T-cell (primary cell): ENCODE results near the gene JCAD. TPM values are rescaled to one million over a fixed set of nuclear protein-coding genes. Genes with fewer than 3 reads are reported as not detected.

Experiments used
- ATAC-seq, 4 experiments: fragments of 200-7000 bp in 3 of 4; fragments of 150-1000 bp in 1 of 4; cut with Tn5 transposase; replicated peaks in 1 of 4; 1 replicate in 3 of 4; 2 replicates in 1 of 4; pipeline ENCODE4 v1.10.0; 2021; ENCODE audit warnings: moderate library complexity in 3 of 4, mild to moderate bottlenecking in 2 of 4, moderate number of reproducible peaks in 1 of 4
- CTCF ChIA-PET, 2 donors: fragments of 300-600 bp; sonication (Branson Sonifier 250); formaldehyde crosslinking; loops; one replicate each; lab custom pipeline; 2022; ENCODE audit warnings: antibody characterized with exemption in 2 of 2; lab: Charles Lee
- POLR2A ChIA-PET, 2 donors: fragments of 300-600 bp; sonication (Branson Sonifier 250); formaldehyde crosslinking; loops; one replicate each; lab custom pipeline; 2022; ENCODE audit warnings: antibody characterized with exemption in 2 of 2; lab: Charles Lee
- DNase-seq, 35 experiments: peaks; one replicate each; pipeline versions ENCODE4 v3.0.0 to v3.0.0-alpha.2; 2013 to 2023
- H3K27ac ChIP-seq: one replicate; pipeline ENCODE4 v1.5.1; 2013; ENCODE audit warnings: low read length
- H3K27me3 ChIP-seq, 2 experiments: replicated peaks in 1 of 2; 1 replicate in 1 of 2; 2 replicates in 1 of 2; pipeline versions ENCODE4 v1.6.1 to v1.7.0; 2013; ENCODE audit warnings: low read length in 1 of 2, mixed read lengths in 1 of 2; ENCODE audit not compliant: control insufficient read depth in 2 of 2, insufficient read depth in 2 of 2; ENCODE audit errors: extremely low read depth in 1 of 2
- H3K36me3 ChIP-seq, 2 donors: 1 replicate in 1 of 2; 2 replicates in 1 of 2; pipeline versions ENCODE4 v1.6.1 to v1.7.0; 2013; ENCODE audit warnings: low read length in 1 of 2; ENCODE audit not compliant: control insufficient read depth in 2 of 2, insufficient read depth in 1 of 2; ENCODE audit errors: extremely low read depth in 1 of 2
- H3K4me1 ChIP-seq, 2 experiments: 1 replicate in 1 of 2; 2 replicates in 1 of 2; pipeline versions ENCODE4 v1.6.1 to v1.7.0; 2013; ENCODE audit warnings: low read length in 2 of 2, mixed read lengths in 1 of 2; ENCODE audit not compliant: insufficient read depth in 2 of 2, control insufficient read depth in 1 of 2; ENCODE audit errors: extremely low read depth in 1 of 2
- H3K4me3 ChIP-seq, 2 donors: 1 replicate in 1 of 2; 2 replicates in 1 of 2; pipeline versions ENCODE4 v1.5.1 to v1.7.0; 2013; ENCODE audit warnings: mild to moderate bottlenecking in 2 of 2, low read length in 1 of 2, moderate library complexity in 1 of 2; ENCODE audit not compliant: control insufficient read depth in 1 of 2; ENCODE audit errors: extremely low read depth in 1 of 2
- H3K9me3 ChIP-seq: 2 replicates; pipeline ENCODE4 v1.7.0; 2013
- H3K27ac Mint-ChIP-seq, 2 donors: one replicate each; pipeline ENCODE4 v1.8.0; 2020 to 2021; ENCODE audit warnings: mild to moderate bottlenecking in 2 of 2, mixed read lengths in 2 of 2
- H3K27me3 Mint-ChIP-seq, 2 donors: one replicate each; pipeline ENCODE4 v1.8.0; 2021 to 2022; ENCODE audit warnings: mixed read lengths in 2 of 2
- H3K36me3 Mint-ChIP-seq: one replicate; pipeline ENCODE4 v1.8.0; 2021; ENCODE audit warnings: mixed read lengths
- H3K4me1 Mint-ChIP-seq, 3 donors: one replicate each; pipeline ENCODE4 v1.8.0; 2020 to 2022; ENCODE audit warnings: mixed read lengths in 3 of 3, mild to moderate bottlenecking in 1 of 3
- H3K4me3 Mint-ChIP-seq, 3 donors: one replicate each; pipeline ENCODE4 v1.8.0; 2020 to 2022; ENCODE audit warnings: mild to moderate bottlenecking in 3 of 3, mixed read lengths in 3 of 3, moderate library complexity in 3 of 3
- H3K9me3 Mint-ChIP-seq, 3 donors: one replicate each; pipeline ENCODE4 v1.8.0; 2020 to 2022; ENCODE audit warnings: mixed read lengths in 3 of 3
- WGBS: methylation state at CpG from one replicate; pipeline ENCODE4 v1.1.5; 2013; ENCODE audit warnings: missing lambda C conversion rate; ENCODE audit not compliant: insufficient coverage; 5-methylcytosine and 5-hydroxymethylcytosine counted together
- total RNA-seq, 35 experiments: library from RNA in 6 of 35; stranded (reverse) in 6 of 35; fragments of 120-200 nt in 1 of 35; gene quantifications; one replicate each; pipeline versions ENCODE4 v1.2.1 to v1.2.4 and lab custom pipeline; 2013 to 2026

Gene JCAD
- total RNA-seq, 5 donors from 2014 or later (not counting 1 experiment from before 2014, with no cell fraction given), result 0.06 to 0.32 (median 0.10) TPM; not detected in 2

- H3K27ac ChIP-seq, result no peak overlapping the region
- Mint-ChIP-seq H3K27ac (no peak overlapping the region), H3K9me3 (no peaks in the 10 kb centered on the region), H3K27me3 (peaks cover 0 to 3% of the 10 kb centered on the region in 2 donors), H3K36me3 (no peaks in the 10 kb centered on the region), H3K4me1 (no peaks in the 10 kb centered on the region), H3K4me3 (no peak overlapping the region)
- H3K27me3 ChIP-seq, result peaks cover 0 to 13% of the 10 kb centered on the region in 2 experiments
- WGBS, result 100% methylated on average over 1 of the region's 4 CpGs
- ATAC-seq (no peak), DNase-seq (no peak)
- no peaks in the 10 kb centered on the region for H3K9me3 ChIP-seq
- CTCF ChIA-PET, result no interaction called here
- H3K4me3 ChIP-seq, result no peak overlapping the region
- H3K36me3 ChIP-seq, result no peaks in the 10 kb centered on the region
- H3K4me1 ChIP-seq, result no peaks in the 10 kb centered on the region
- POLR2A ChIA-PET, result no interaction called here
These were observed 93.1 kb downstream of the JCAD start for GRCh38 chr10:29966269-29966668.
